NCI-H2029 (cell line): Measurements from ENCODE around the gene WWC2.

ENCODE experiments used
- DNase-seq: peaks from one replicate; lab custom pipeline; 2025; lab: John Stamatoyannopoulos, UW

The WWC2 gene

GRCh38 chr4:183329954-183330742 lies 231.1 kb downstream of the WWC2 start:
- no peak for DNase-seq

DNA sequence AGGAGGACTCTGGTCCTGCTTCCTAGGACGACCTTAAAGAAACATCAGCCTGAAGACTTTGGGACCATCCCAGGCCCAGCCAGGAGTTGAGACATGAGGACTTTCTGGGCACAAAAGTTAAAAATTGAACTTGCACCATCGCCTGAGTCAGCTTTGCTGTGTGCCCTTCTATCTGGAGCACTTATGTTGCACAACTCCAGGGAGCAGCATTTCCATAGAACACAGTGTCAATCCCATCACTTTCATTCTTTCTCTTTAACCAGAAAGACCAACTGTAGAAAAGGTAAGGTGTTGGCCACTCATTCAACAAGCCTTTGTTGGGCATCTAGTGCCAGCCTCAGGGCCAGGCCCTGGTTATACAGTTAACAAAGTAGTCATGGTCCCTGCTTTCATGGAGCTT lies 231.8 kb downstream of the WWC2 start:
- DNase-seq = no peak

DNA sequence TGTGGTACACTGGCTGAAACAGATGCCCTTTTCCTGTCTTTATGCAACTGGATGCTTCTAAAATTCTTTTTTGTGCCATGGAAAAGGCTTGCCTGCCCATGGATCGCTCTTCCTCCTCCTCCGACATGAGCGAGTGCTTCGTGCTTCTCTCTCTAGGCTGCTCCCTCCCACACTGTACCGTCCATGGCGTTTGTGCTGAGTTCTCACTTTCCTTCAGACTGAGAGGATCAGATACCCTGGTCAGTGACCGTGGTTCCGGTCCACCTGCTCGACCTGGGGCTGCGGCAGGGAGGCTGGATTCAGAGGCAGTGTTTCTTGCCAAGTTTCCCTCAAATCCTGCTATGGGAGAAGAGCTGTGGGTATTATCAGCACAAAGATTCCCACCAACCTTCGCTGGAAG lies 233.4 kb downstream of the WWC2 start:
- DNase-seq = no peak

GRCh38 chr4:183333202-183333601 lies 234.1 kb downstream of the WWC2 start:
- DNase-seq = no peak

GRCh38 chr4:183333983-183334382 lies 234.9 kb downstream of the WWC2 start:
- DNase-seq = peak; percentile 4

- DNase-seq = no peak
Measured at GRCh38 chr4:183335369-183335940, 236.4 kb downstream of the WWC2 start.

DNA sequence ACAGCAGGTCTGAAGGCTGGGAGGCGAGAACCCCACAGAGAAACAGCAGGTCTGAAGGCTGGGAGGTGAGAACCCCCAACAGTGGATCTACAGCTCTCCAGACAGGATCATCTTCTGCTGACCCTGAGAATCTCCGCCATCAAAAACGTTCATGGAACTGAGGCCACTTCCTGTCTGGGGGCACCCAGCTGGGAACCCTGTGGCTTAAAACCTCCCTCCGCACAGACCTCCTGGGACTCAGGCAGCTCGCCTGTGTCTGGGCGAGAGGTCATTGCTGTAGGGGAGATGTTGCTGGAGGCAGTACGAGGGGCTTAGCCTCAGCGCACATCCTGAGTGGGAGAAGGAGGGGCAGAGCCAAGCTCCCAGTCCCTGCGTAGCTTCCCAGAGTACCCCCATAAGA lies 238.3 kb downstream of the WWC2 start:
- no peak for DNase-seq

GRCh38 chr4:183337833-183338232 lies 238.8 kb downstream of the WWC2 start:
- no peak for DNase-seq

DNA sequence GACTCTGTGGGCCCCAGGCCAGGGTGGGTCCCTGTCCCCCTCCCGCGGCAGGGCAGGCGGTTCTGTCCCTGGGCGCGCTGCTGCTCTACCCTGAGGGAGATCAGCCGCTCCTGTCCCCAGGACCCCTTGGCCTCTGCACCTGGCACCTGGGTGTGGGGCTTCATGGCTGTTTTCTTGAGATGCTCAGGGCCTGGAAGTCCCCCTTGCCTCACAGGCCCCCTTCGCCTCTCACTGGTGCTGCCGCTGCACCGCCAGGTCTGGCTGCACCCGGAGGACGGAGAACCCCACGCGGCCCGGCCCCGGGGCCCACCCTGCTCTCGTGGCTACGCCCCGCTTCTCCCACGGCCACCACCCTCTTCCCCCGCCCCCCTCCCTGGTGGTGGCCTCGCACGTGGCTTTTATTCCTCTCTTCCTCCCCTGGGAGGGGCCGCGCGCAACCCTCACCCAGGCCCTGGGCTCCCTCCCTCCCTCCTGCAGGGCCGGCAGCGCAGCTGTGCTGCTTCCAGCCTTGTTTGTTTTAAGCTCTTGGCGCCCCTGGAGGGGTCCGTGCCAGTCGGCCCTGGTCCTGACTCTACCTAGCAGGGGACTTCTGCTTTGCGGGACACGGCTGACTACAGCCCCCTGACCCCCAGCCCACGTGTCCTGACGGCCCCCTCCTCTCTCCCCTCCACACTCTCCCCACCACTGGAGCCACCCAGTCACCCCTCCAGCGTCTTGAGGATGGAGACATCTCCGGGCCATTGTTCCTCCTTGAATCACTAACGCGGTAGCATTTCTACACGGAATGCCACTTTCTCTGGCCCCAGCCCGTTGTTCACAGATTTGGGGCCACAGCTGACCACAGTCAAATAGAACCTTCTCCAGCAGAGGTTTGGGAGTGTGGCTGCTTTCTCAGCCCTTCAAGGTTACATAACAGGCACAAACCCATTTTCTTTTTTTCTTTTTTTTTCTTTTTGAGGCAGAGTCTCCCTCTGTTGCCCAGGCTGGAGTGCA lies 243.8 kb downstream of the WWC2 start:
- peak; percentile 2 for DNase-seq

- no peak for DNase-seq
Measured at GRCh38 chr4:183343730-183344129, 244.7 kb downstream of the WWC2 start.

GRCh38 chr4:183344523-183345255 lies 245.6 kb downstream of the WWC2 start:
- no peak for DNase-seq

DNA sequence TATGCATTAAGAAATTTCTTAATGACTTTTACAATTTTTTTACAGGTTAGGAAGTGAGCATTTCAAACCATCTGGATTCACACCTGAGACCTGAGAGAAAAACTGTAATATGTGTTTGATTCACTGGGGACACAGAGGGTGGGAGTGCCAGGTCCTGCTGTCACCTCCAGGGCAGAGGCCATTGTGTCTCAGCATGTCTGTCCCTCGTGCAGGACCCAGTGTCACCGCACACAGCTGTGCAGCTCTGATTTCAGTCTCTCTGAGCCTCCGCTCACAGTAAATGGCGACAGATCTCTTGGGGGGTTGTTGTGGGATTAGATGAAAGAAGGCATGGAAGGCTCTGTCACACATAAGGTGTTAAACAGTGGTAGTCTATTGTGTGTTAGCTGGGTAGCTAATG lies 246.2 kb downstream of the WWC2 start:
- DNase-seq = no peak

DNA sequence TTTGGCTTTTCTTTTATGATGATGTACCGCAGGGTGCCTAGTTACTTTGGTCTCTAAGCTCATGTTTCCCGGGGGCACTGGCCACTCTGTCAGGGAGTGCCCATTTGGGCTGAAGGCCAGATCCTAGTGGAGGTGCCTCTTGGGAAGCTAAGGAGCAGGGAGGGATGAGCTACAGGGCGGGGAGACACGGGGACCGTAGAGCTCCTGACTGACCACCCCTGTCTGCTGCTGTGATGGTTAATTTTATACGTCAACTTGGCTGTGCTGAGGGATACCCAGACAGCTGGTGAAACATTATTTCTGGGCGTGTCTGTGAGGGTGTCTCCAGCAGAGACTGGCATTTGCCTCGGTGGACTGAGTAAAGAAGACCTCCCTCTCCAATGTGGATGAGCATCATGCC lies 248.1 kb downstream of the WWC2 start:
- no peak for DNase-seq

DNA sequence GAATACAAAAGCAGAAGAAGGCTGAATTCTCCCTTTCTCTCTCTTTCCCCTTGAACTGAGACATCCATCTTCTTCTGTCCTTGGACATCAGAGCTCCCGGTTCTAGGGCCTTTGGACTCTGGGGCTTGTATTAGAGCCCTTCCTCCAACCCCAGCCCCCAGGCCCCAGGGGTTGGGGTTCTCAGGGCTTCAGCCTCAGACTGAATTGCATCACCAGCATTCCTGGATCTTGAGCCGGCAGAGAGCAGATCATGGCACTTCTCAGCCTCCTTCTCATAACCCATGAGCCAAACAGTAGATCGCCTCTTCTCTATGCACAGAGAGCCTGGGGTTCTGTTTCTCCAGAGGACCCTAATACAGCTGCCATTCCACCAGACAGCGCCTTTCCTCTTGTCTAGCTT lies 248.5 kb downstream of the WWC2 start:
- DNase-seq = no peak

- no peak for DNase-seq
Measured at GRCh38 chr4:183348136-183348535, 249.1 kb downstream of the WWC2 start.

GRCh38 chr4:183348706-183349659 lies 249.9 kb downstream of the WWC2 start:
- DNase-seq = no peak

GRCh38 chr4:183349673-183350072 lies 250.6 kb downstream of the WWC2 start:
- no peak for DNase-seq

GRCh38 chr4:183350317-183351071 lies 251.4 kb downstream of the WWC2 start:
- DNase-seq = no peak

GRCh38 chr4:183352546-183352945 lies 253.5 kb downstream of the WWC2 start:
- DNase-seq = no peak

GRCh38 chr4:183353557-183353956 lies 254.5 kb downstream of the WWC2 start:
- no peak for DNase-seq
